Measurements from ENCODE around the gene MCTP1.

MCTP1 gene

GRCh38 chr5:94945656-94946055 lies 339.2 kb downstream of the MCTP1 start:
- H3K9me3 ChIP-seq (ENCODE audit: control insufficient read depth, low read length) = no peaks in the 10 kb centered on the region
- no peak overlapping the region for H3K4me3 ChIP-seq (ENCODE audit: low read length)
- no peaks in the 10 kb centered on the region for H3K36me3 ChIP-seq (ENCODE audit: control insufficient read depth, insufficient read depth, low read length)
- H3K9ac ChIP-seq (ENCODE audit: low read length) = no peak overlapping the region
- no peaks in the 10 kb centered on the region for H3K4me1 ChIP-seq (ENCODE audit: control insufficient read depth, insufficient read depth, low read length)
- no peaks in the 10 kb centered on the region for H3K27me3 ChIP-seq (ENCODE audit: control insufficient read depth, insufficient read depth, low read length)

- Histone ChIP-seq H3K9me3 (ENCODE audit: control insufficient read depth, low read length) (no peaks in the 10 kb centered on the region), H3K27me3 (ENCODE audit: control insufficient read depth, insufficient read depth, low read length) (no peaks in the 10 kb centered on the region), H3K36me3 (ENCODE audit: control insufficient read depth, insufficient read depth, low read length) (no peaks in the 10 kb centered on the region)
Measured at GRCh38 chr5:94944160-94944559, 340.7 kb downstream of the MCTP1 start.

GRCh38 chr5:94941122-94941755 lies 343.7 kb downstream of the MCTP1 start:
- Histone ChIP-seq H3K9me3 (ENCODE audit: control insufficient read depth, low read length) (no peaks in the 10 kb centered on the region), H3K4me1 (ENCODE audit: control insufficient read depth, insufficient read depth, low read length) (no peaks in the 10 kb centered on the region), H3K27me3 (ENCODE audit: control insufficient read depth, insufficient read depth, low read length) (no peaks in the 10 kb centered on the region)

More at GRCh38 chr5:94944160-94944559, 340.7 kb downstream of the MCTP1 start:
- H3K4me3 ChIP-seq (ENCODE audit: low read length) = no peak overlapping the region
- H3K4me1 ChIP-seq (ENCODE audit: control insufficient read depth, insufficient read depth, low read length) = no peaks in the 10 kb centered on the region
- no peak overlapping the region for H3K9ac ChIP-seq (ENCODE audit: low read length)

GRCh38 chr5:94932259-94932658 lies 352.6 kb downstream of the MCTP1 start:
- no peaks in the 10 kb centered on the region for H3K36me3 ChIP-seq (ENCODE audit: control insufficient read depth, insufficient read depth, low read length)
- no peaks in the 10 kb centered on the region for H3K27me3 ChIP-seq (ENCODE audit: control insufficient read depth, insufficient read depth, low read length)
- H3K4me1 ChIP-seq (ENCODE audit: control insufficient read depth, insufficient read depth, low read length) = no peaks in the 10 kb centered on the region
- H3K9ac ChIP-seq (ENCODE audit: low read length) = no peak overlapping the region
- H3K9me3 ChIP-seq (ENCODE audit: control insufficient read depth, low read length) = no peaks in the 10 kb centered on the region
- H3K4me3 ChIP-seq (ENCODE audit: low read length) = no peak overlapping the region

More at GRCh38 chr5:94941122-94941755, 343.7 kb downstream of the MCTP1 start:
- Histone ChIP-seq H3K4me3 (ENCODE audit: low read length) (no peak overlapping the region), H3K9ac (ENCODE audit: low read length) (no peak overlapping the region), H3K36me3 (ENCODE audit: control insufficient read depth, insufficient read depth, low read length) (no peaks in the 10 kb centered on the region)

- no peaks in the 10 kb centered on the region for H3K9me3 ChIP-seq (ENCODE audit: control insufficient read depth, low read length)
- no peak overlapping the region for H3K4me3 ChIP-seq (ENCODE audit: low read length)
- no peak overlapping the region for H3K9ac ChIP-seq (ENCODE audit: low read length)
- H3K4me1 ChIP-seq (ENCODE audit: control insufficient read depth, insufficient read depth, low read length) = no peaks in the 10 kb centered on the region
- no peaks in the 10 kb centered on the region for H3K27me3 ChIP-seq (ENCODE audit: control insufficient read depth, insufficient read depth, low read length)
- H3K36me3 ChIP-seq (ENCODE audit: control insufficient read depth, insufficient read depth, low read length) = no peaks in the 10 kb centered on the region
Measured at GRCh38 chr5:94928891-94929290, 356.0 kb downstream of the MCTP1 start.

GRCh38 chr5:94920570-94920969 lies 364.3 kb downstream of the MCTP1 start:
- no peaks in the 10 kb centered on the region for H3K27me3 ChIP-seq (ENCODE audit: control insufficient read depth, insufficient read depth, low read length)
- no peak overlapping the region for H3K9ac ChIP-seq (ENCODE audit: low read length)
- H3K4me3 ChIP-seq (ENCODE audit: low read length) = no peak overlapping the region
- no peaks in the 10 kb centered on the region for H3K4me1 ChIP-seq (ENCODE audit: control insufficient read depth, insufficient read depth, low read length)
- H3K36me3 ChIP-seq (ENCODE audit: control insufficient read depth, insufficient read depth, low read length) = no peaks in the 10 kb centered on the region
- H3K9me3 ChIP-seq (ENCODE audit: control insufficient read depth, low read length) = no peaks in the 10 kb centered on the region

- H3K36me3 ChIP-seq (ENCODE audit: control insufficient read depth, insufficient read depth, low read length) = no peaks in the 10 kb centered on the region
- H3K27me3 ChIP-seq (ENCODE audit: control insufficient read depth, insufficient read depth, low read length) = no peaks in the 10 kb centered on the region
- H3K9me3 ChIP-seq (ENCODE audit: control insufficient read depth, low read length) = no peaks in the 10 kb centered on the region
Measured at GRCh38 chr5:94916619-94917018, 368.3 kb downstream of the MCTP1 start.

GRCh38 chr5:94911276-94911675 lies 373.6 kb downstream of the MCTP1 start:
- H3K9ac ChIP-seq (ENCODE audit: low read length) = no peak overlapping the region
- H3K36me3 ChIP-seq (ENCODE audit: control insufficient read depth, insufficient read depth, low read length) = no peaks in the 10 kb centered on the region
- no peak overlapping the region for H3K4me3 ChIP-seq (ENCODE audit: low read length)
- no peaks in the 10 kb centered on the region for H3K4me1 ChIP-seq (ENCODE audit: control insufficient read depth, insufficient read depth, low read length)
- no peaks in the 10 kb centered on the region for H3K9me3 ChIP-seq (ENCODE audit: control insufficient read depth, low read length)
- H3K27me3 ChIP-seq (ENCODE audit: control insufficient read depth, insufficient read depth, low read length) = no peaks in the 10 kb centered on the region

More at GRCh38 chr5:94916619-94917018, 368.3 kb downstream of the MCTP1 start:
- Histone ChIP-seq H3K4me3 (ENCODE audit: low read length) (no peak overlapping the region), H3K9ac (ENCODE audit: low read length) (no peak overlapping the region), H3K4me1 (ENCODE audit: control insufficient read depth, insufficient read depth, low read length) (no peaks in the 10 kb centered on the region)

GRCh38 chr5:94910721-94911120 lies 374.2 kb downstream of the MCTP1 start:
- no peaks in the 10 kb centered on the region for H3K9me3 ChIP-seq (ENCODE audit: control insufficient read depth, low read length)
- no peak overlapping the region for H3K9ac ChIP-seq (ENCODE audit: low read length)
- no peaks in the 10 kb centered on the region for H3K4me1 ChIP-seq (ENCODE audit: control insufficient read depth, insufficient read depth, low read length)
- no peaks in the 10 kb centered on the region for H3K27me3 ChIP-seq (ENCODE audit: control insufficient read depth, insufficient read depth, low read length)
- no peak overlapping the region for H3K4me3 ChIP-seq (ENCODE audit: low read length)
- no peaks in the 10 kb centered on the region for H3K36me3 ChIP-seq (ENCODE audit: control insufficient read depth, insufficient read depth, low read length)

GRCh38 chr5:94908889-94909480 lies 375.9 kb downstream of the MCTP1 start:
- Histone ChIP-seq H3K36me3 (ENCODE audit: control insufficient read depth, insufficient read depth, low read length) (no peaks in the 10 kb centered on the region), H3K9ac (ENCODE audit: low read length) (no peak overlapping the region), H3K4me1 (ENCODE audit: control insufficient read depth, insufficient read depth, low read length) (no peaks in the 10 kb centered on the region), H3K9me3 (ENCODE audit: control insufficient read depth, low read length) (no peaks in the 10 kb centered on the region), H3K27me3 (ENCODE audit: control insufficient read depth, insufficient read depth, low read length) (no peaks in the 10 kb centered on the region), H3K4me3 (ENCODE audit: low read length) (no peak overlapping the region)

GRCh38 chr5:94906750-94907149 lies 378.1 kb downstream of the MCTP1 start:
- Histone ChIP-seq H3K4me3 (ENCODE audit: low read length) (no peak overlapping the region), H3K9ac (ENCODE audit: low read length) (no peak overlapping the region), H3K9me3 (ENCODE audit: control insufficient read depth, low read length) (no peaks in the 10 kb centered on the region), H3K4me1 (ENCODE audit: control insufficient read depth, insufficient read depth, low read length) (no peaks in the 10 kb centered on the region), H3K36me3 (ENCODE audit: control insufficient read depth, insufficient read depth, low read length) (no peaks in the 10 kb centered on the region), H3K27me3 (ENCODE audit: control insufficient read depth, insufficient read depth, low read length) (no peaks in the 10 kb centered on the region)

- Histone ChIP-seq H3K27me3 (ENCODE audit: control insufficient read depth, insufficient read depth, low read length) (no peaks in the 10 kb centered on the region), H3K9me3 (ENCODE audit: control insufficient read depth, low read length) (no peaks in the 10 kb centered on the region), H3K4me3 (ENCODE audit: low read length) (no peak overlapping the region), H3K9ac (ENCODE audit: low read length) (no peak overlapping the region), H3K36me3 (ENCODE audit: control insufficient read depth, insufficient read depth, low read length) (no peaks in the 10 kb centered on the region), H3K4me1 (ENCODE audit: control insufficient read depth, insufficient read depth, low read length) (no peaks in the 10 kb centered on the region)
Measured at GRCh38 chr5:94903726-94904125, 381.2 kb downstream of the MCTP1 start.

All from mucosa of stomach (tissue), 1 donor.